ENCODE measurements around the gene RLBP1.

The RLBP1 gene

GRCh38 chr15:89165677-89166076 lies 55.7 kb downstream of the RLBP1 start:
- DNase-seq (ENCODE audit: low spot score) (no peak), ATAC-seq (ENCODE audit: low read depth) (no peak)
- Histone ChIP-seq H3K27ac (ENCODE audit: poor library complexity, severe bottlenecking) (peak overlapping the region; percentile 91), H3K4me1 (ENCODE audit: insufficient read depth, poor library complexity, severe bottlenecking) (peaks cover 41% of the 10 kb centered on the region), H3K9me3 (ENCODE audit: severe bottlenecking) (no peaks in the 10 kb centered on the region), H3K27me3 (ENCODE audit: insufficient read depth, poor library complexity, severe bottlenecking) (no peaks in the 10 kb centered on the region), H3K36me3 (ENCODE audit: low read depth) (peaks cover 12% of the 10 kb centered on the region), H3K4me3 (ENCODE audit: severe bottlenecking) (no peak overlapping the region)
- TF ChIP-seq, protein P1, sequence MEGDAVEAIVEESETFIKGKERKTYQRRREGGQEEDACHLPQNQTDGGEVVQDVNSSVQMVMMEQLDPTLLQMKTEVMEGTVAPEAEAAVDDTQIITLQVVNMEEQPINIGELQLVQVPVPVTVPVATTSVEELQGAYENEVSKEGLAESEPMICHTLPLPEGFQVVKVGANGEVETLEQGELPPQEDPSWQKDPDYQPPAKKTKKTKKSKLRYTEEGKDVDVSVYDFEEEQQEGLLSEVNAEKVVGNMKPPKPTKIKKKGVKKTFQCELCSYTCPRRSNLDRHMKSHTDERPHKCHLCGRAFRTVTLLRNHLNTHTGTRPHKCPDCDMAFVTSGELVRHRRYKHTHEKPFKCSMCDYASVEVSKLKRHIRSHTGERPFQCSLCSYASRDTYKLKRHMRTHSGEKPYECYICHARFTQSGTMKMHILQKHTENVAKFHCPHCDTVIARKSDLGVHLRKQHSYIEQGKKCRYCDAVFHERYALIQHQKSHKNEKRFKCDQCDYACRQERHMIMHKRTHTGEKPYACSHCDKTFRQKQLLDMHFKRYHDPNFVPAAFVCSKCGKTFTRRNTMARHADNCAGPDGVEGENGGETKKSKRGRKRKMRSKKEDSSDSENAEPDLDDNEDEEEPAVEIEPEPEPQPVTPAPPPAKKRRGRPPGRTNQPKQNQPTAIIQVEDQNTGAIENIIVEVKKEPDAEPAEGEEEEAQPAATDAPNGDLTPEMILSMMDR (IDR thresholded peaks at IDR 0.05; ENCODE audit: poor library complexity, severe bottlenecking): no peak

DNA sequence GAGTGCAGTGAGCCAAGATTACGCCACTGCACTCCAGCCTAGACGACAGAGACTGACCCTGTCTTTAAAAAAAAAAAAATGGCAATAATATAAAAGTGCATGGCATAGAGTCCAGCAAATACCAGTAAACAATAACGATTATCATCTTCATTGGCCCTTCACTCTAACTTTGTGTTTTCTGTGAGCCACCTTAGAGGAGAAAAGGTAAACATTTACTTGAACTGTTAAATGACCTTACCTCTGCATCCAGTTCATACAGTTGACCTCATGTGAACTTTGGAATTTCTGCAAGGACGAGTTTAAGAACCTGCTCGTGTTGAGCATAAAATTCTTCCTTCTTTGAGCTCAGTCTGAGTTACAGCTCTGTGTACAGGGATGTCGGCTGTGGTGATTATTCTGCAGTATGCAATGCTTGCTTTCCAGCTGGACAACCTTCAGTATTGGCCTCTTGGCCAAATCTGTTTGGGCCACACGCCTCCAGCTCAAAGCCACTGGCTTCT lies 56.6 kb downstream of the RLBP1 start:
- peaks cover 41% of the 10 kb centered on the region for H3K4me1 ChIP-seq (ENCODE audit: insufficient read depth, poor library complexity, severe bottlenecking)
- H3K27ac ChIP-seq (ENCODE audit: poor library complexity, severe bottlenecking): no peak overlapping the region
- no peak for DNase-seq (ENCODE audit: low spot score)
- H3K36me3 ChIP-seq (ENCODE audit: low read depth): peaks cover 17% of the 10 kb centered on the region
- TF ChIP-seq, protein P1 (IDR thresholded peaks at IDR 0.05; ENCODE audit: poor library complexity, severe bottlenecking): no peak
- no peaks in the 10 kb centered on the region for H3K9me3 ChIP-seq (ENCODE audit: severe bottlenecking)
- no peaks in the 10 kb centered on the region for H3K27me3 ChIP-seq (ENCODE audit: insufficient read depth, poor library complexity, severe bottlenecking)
- no peak for ATAC-seq (ENCODE audit: low read depth)
- no peak overlapping the region for H3K4me3 ChIP-seq (ENCODE audit: severe bottlenecking)

- Histone ChIP-seq H3K9me3 (ENCODE audit: severe bottlenecking) (no peaks in the 10 kb centered on the region), H3K27me3 (ENCODE audit: insufficient read depth, poor library complexity, severe bottlenecking) (no peaks in the 10 kb centered on the region), H3K4me1 (ENCODE audit: insufficient read depth, poor library complexity, severe bottlenecking) (peaks cover 32% of the 10 kb centered on the region), H3K4me3 (ENCODE audit: severe bottlenecking) (no peak overlapping the region), H3K27ac (ENCODE audit: poor library complexity, severe bottlenecking) (no peak overlapping the region), H3K36me3 (ENCODE audit: low read depth) (peaks cover 18% of the 10 kb centered on the region)
- DNase-seq (ENCODE audit: low spot score) (no peak), ATAC-seq (ENCODE audit: low read depth) (no peak)
- TF ChIP-seq, protein P1 (IDR thresholded peaks at IDR 0.05; ENCODE audit: poor library complexity, severe bottlenecking): no peak
Measured at GRCh38 chr15:89163271-89164055, 57.9 kb downstream of the RLBP1 start.

GRCh38 chr15:89161666-89162065 lies 59.7 kb downstream of the RLBP1 start:
- ATAC-seq (ENCODE audit: low read depth): no peak

More at GRCh38 chr15:89161666-89162065, 59.7 kb downstream of the RLBP1 start:
- no peaks in the 10 kb centered on the region for H3K27me3 ChIP-seq (ENCODE audit: insufficient read depth, poor library complexity, severe bottlenecking)
- TF ChIP-seq, protein P1 (IDR thresholded peaks at IDR 0.05; ENCODE audit: poor library complexity, severe bottlenecking): no peak
- H3K27ac ChIP-seq (ENCODE audit: poor library complexity, severe bottlenecking): no peak overlapping the region
- H3K4me3 ChIP-seq (ENCODE audit: severe bottlenecking): no peak overlapping the region
- no peak for DNase-seq (ENCODE audit: low spot score)
- no peaks in the 10 kb centered on the region for H3K9me3 ChIP-seq (ENCODE audit: severe bottlenecking)
- peaks cover 27% of the 10 kb centered on the region for H3K36me3 ChIP-seq (ENCODE audit: low read depth)
- peaks cover 14% of the 10 kb centered on the region for H3K4me1 ChIP-seq (ENCODE audit: insufficient read depth, poor library complexity, severe bottlenecking)
